ENCODE data around the gene MTAP. TPM values are rescaled to one million over a fixed set of nuclear protein-coding genes. Genes with fewer than 3 reads are reported as not detected.
A peak's percentile ranks its signal among the peaks of the same experiment; 100 is the strongest.

The MTAP gene
- total RNA-seq, 1 experiment from 2014 or later, result 34.7 TPM

DNA sequence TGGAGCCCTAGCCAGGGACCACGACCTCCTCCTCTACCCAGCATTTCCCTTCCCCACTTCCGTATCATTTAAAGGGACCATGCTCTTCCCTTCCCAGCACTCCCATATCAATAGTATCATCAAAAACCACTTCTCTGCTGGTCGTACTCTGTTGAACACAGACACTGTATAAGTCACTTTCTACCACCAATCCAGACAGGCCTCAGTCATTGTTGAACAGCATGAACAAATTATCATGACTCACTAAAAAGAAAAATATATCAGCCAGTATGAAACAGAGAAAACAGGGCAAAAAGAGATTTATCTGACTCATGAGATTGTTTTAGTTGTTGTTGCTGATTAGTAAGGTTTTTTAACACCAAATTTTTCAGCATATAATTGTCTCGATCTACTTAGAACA lies 101.9 kb downstream of the MTAP start:
- ATAC-seq (no peak), DNase-seq (no peak)
- Histone ChIP-seq H2AFZ (ENCODE audit: low read length) (no peak overlapping the region), H3K4me2 (ENCODE audit: low read length) (no peak overlapping the region), H3K9ac (ENCODE audit: low read length) (no peak overlapping the region), H3F3A (ENCODE audit: low read length, unreplicated experiment) (no peaks in the 10 kb centered on the region), H3K36me3 (ENCODE audit: low read depth, low read length) (no peaks in the 10 kb centered on the region), H3K4me3 (ENCODE audit: low read length) (no peak overlapping the region), H3K27me3 (ENCODE audit: low read length) (no peaks in the 10 kb centered on the region), H3K79me2 (ENCODE audit: low read length) (no peaks in the 10 kb centered on the region), H4K20me1 (ENCODE audit: low read length) (no peaks in the 10 kb centered on the region), H3K9me3 (ENCODE audit: low read length) (no peaks in the 10 kb centered on the region), H3K27ac (ENCODE audit: low read length) (no peak overlapping the region), H3K4me1 (ENCODE audit: insufficient read depth, low read length) (no peaks in the 10 kb centered on the region), H3K9me2 (replicated peaks; ENCODE audit: low read length) (no peaks in the 10 kb centered on the region)
- TF ChIP-seq EZH2phosphoT487 (IDR thresholded peaks at IDR 0.05; ENCODE audit: borderline replicate concordance, low read length) (no peak), EZH2 (IDR thresholded peaks at IDR 0.05; ENCODE audit: low read length, unreplicated experiment) (no peak), CTCF (conservative IDR thresholded peaks at IDR 0.05; ENCODE audit: low read depth, low read length) (no peak)
- BruUV-seq (replicated peaks), result no TSS peak
- intact Hi-C loops (cut with micrococcal nuclease), result no loop called here
- ChIA-PET POLR2A (ENCODE audit: unreplicated experiment) (no interaction called here), CTCF (no interaction called here)

GRCh38 chr9:21904776-21905175 lies 102.3 kb downstream of the MTAP start:
- H3K36me3 ChIP-seq (ENCODE audit: low read depth, low read length), result no peaks in the 10 kb centered on the region
- no peaks in the 10 kb centered on the region for H3K9me2 ChIP-seq (replicated peaks; ENCODE audit: low read length)
- H4K20me1 ChIP-seq (ENCODE audit: low read length), result no peaks in the 10 kb centered on the region
- ChIA-PET CTCF (no interaction called here), POLR2A (ENCODE audit: unreplicated experiment) (no interaction called here)
- no peaks in the 10 kb centered on the region for H3K4me1 ChIP-seq (ENCODE audit: insufficient read depth, low read length)
- H3K27me3 ChIP-seq (ENCODE audit: low read length), result no peaks in the 10 kb centered on the region
- H3K9me3 ChIP-seq (ENCODE audit: low read length), result no peaks in the 10 kb centered on the region
- TF ChIP-seq CTCF (conservative IDR thresholded peaks at IDR 0.05; ENCODE audit: low read depth, low read length) (peak; percentile 35; the same call in 1 of the 2 replicates), EZH2 (IDR thresholded peaks at IDR 0.05; ENCODE audit: low read length, unreplicated experiment) (no peak), EZH2phosphoT487 (IDR thresholded peaks at IDR 0.05; ENCODE audit: borderline replicate concordance, low read length) (no peak)
- H3K4me3 ChIP-seq (ENCODE audit: low read length), result no peak overlapping the region
- no TSS peak for BruUV-seq (replicated peaks)
- ATAC-seq (no peak), DNase-seq (peak; percentile 13)
- no peak overlapping the region for H2AFZ ChIP-seq (ENCODE audit: low read length)
- H3K9ac ChIP-seq (ENCODE audit: low read length), result no peak overlapping the region
- no peak overlapping the region for H3K4me2 ChIP-seq (ENCODE audit: low read length)
- no peaks in the 10 kb centered on the region for H3F3A ChIP-seq (ENCODE audit: low read length, unreplicated experiment)
- H3K79me2 ChIP-seq (ENCODE audit: low read length), result no peaks in the 10 kb centered on the region
- H3K27ac ChIP-seq (ENCODE audit: low read length), result no peak overlapping the region
- intact Hi-C loops (cut with micrococcal nuclease), result no loop called here

DNA sequence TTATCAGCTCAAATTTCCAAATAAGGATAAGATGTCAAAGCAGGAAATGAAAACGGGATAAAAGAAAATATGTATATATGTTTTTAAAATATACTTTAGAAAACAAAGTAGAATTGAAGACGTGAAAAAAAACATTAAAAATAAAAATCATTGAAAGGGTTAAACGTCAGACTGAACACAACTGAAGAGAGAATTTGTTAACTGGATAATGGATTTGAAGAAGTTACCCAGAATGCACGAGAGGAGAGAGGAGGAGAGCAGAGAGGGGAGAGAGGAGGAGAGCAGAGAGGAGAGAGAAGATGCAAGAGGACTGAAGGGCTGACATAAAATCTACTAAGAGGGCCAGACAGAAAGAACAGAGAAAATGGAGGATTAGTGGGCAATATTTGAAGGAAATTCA lies 103.8 kb downstream of the MTAP start:
- ATAC-seq, result no peak
- no peak overlapping the region for H3K4me3 ChIP-seq (ENCODE audit: low read length)
- H2AFZ ChIP-seq (ENCODE audit: low read length), result no peak overlapping the region
- no peaks in the 10 kb centered on the region for H3K27me3 ChIP-seq (ENCODE audit: low read length)
- no peaks in the 10 kb centered on the region for H3F3A ChIP-seq (ENCODE audit: low read length, unreplicated experiment)
- no peak for TF ChIP-seq EZH2 (IDR thresholded peaks at IDR 0.05; ENCODE audit: low read length, unreplicated experiment)
- TF ChIP-seq CTCF (conservative IDR thresholded peaks at IDR 0.05; ENCODE audit: low read depth, low read length), result no peak
- TF ChIP-seq EZH2phosphoT487 (IDR thresholded peaks at IDR 0.05; ENCODE audit: borderline replicate concordance, low read length), result no peak
- CTCF ChIA-PET, result no interaction called here
- no peak overlapping the region for H3K27ac ChIP-seq (ENCODE audit: low read length)
- H3K9me2 ChIP-seq (replicated peaks; ENCODE audit: low read length), result no peaks in the 10 kb centered on the region
- no peaks in the 10 kb centered on the region for H4K20me1 ChIP-seq (ENCODE audit: low read length)
- DNase-seq, result no peak
- no peaks in the 10 kb centered on the region for H3K9me3 ChIP-seq (ENCODE audit: low read length)
- POLR2A ChIA-PET (ENCODE audit: unreplicated experiment), result no interaction called here
- H3K79me2 ChIP-seq (ENCODE audit: low read length), result no peaks in the 10 kb centered on the region
- H3K4me1 ChIP-seq (ENCODE audit: insufficient read depth, low read length), result no peaks in the 10 kb centered on the region
- intact Hi-C loops (cut with micrococcal nuclease), result no loop called here
- no peak overlapping the region for H3K9ac ChIP-seq (ENCODE audit: low read length)
- BruUV-seq (replicated peaks), result no TSS peak
- H3K36me3 ChIP-seq (ENCODE audit: low read depth, low read length), result no peaks in the 10 kb centered on the region
- no peak overlapping the region for H3K4me2 ChIP-seq (ENCODE audit: low read length)

Measured in PC-3 (cell line).